ENCODE measurements around the gene ZNF28.
A peak's percentile ranks its signal among the peaks of the same experiment; 100 is the strongest.
"Not testable (repeated sequence)": the region's sequence is repeated elsewhere in the genome, so short reads cannot be mapped to it uniquely, and the experiment has no call there.

ZNF28 gene

GRCh38 chr19:52809801-52810200 is 11.6 kb downstream of the ZNF28 start:
- no peak for TF ChIP-seq CTCF (IDR thresholded peaks at IDR 0.05)
- no peak for TF ChIP-seq ZFX (IDR thresholded peaks at IDR 0.05; ENCODE audit: borderline replicate concordance)
- H3K27ac ChIP-seq, result no peak overlapping the region

- H3K27ac ChIP-seq, result not testable (repeated sequence)
Observed at GRCh38 chr19:52799950-52800640, 21.3 kb downstream of the ZNF28 start.

GRCh38 chr19:52789440-52789839 is 32.0 kb downstream of the ZNF28 start:
- H3K27ac ChIP-seq, result no peak overlapping the region

GRCh38 chr19:52786464-52787354 is 34.7 kb downstream of the ZNF28 start, which contains the start of gene ZNF600:
ZNF600 (minus strand) TSS chr19:52786791; CDS start chr19:52778888, 7,903 bp downstream.
- peak within 1 kb of the TSS; percentile 70 for H3K27ac ChIP-seq

More at GRCh38 chr19:52789440-52789839, 32.0 kb downstream of the ZNF28 start:
- TF ChIP-seq CTCF (IDR thresholded peaks at IDR 0.05) (no peak), ZFX (IDR thresholded peaks at IDR 0.05; ENCODE audit: borderline replicate concordance) (no peak)

GRCh38 chr19:52786078-52786463 is 35.4 kb downstream of the ZNF28 start:
- TF ChIP-seq ZFX (IDR thresholded peaks at IDR 0.05; ENCODE audit: borderline replicate concordance) (no peak), CTCF (IDR thresholded peaks at IDR 0.05) (no peak)
- H3K27ac ChIP-seq, result peak overlapping the region; percentile 70

- H3K27ac ChIP-seq, result no peak overlapping the region
- no peak for TF ChIP-seq CTCF (IDR thresholded peaks at IDR 0.05)
- TF ChIP-seq ZFX (IDR thresholded peaks at IDR 0.05; ENCODE audit: borderline replicate concordance), result no peak
Observed at GRCh38 chr19:52785506-52785905, 35.9 kb downstream of the ZNF28 start.

- not testable (repeated sequence) for H3K27ac ChIP-seq
Observed at GRCh38 chr19:52782864-52783263, 38.6 kb downstream of the ZNF28 start.

- no peak overlapping the region for H3K27ac ChIP-seq
- no peak for TF ChIP-seq ZFX (IDR thresholded peaks at IDR 0.05; ENCODE audit: borderline replicate concordance)
- TF ChIP-seq CTCF (IDR thresholded peaks at IDR 0.05), result no peak
Observed at GRCh38 chr19:52778811-52779210, 42.6 kb downstream of the ZNF28 start.

GRCh38 chr19:52756447-52756846 is 65.0 kb downstream of the ZNF28 start:
- H3K27ac ChIP-seq, result not testable (repeated sequence)

All from 22Rv1 (cell line).